ENCODE results near the gene ENPP5. TPM values are rescaled to one million over a fixed set of nuclear protein-coding genes. Genes with fewer than 3 reads are reported as not detected.
"Not testable (repeated sequence)": the region's sequence is repeated elsewhere in the genome, so short reads cannot be mapped to it uniquely, and the experiment has no call there.

The ENPP5 gene
- polyA plus RNA-seq, 1 experiment, result not detected

DNA sequence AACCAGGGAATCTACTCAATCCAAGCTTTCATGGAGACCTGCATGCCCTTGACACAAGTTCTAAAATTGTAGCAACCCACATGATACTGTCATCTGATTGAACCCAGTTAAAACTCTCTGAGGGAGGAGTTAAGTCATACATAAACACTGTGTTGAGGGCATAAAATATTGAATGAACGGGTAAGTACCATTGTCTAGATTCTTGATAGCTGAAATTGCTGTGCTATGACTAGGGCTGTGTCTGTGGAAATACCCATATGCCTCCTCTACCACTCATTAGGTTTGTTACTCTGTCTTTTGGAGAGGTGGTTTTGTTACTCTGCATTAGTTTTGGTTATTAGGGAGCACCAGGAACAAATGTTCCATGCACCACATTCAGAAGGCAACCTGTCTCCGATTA is 33.4 kb downstream of the ENPP5 start:
- H3K27ac ChIP-seq (ENCODE audit: low read depth, low read length), result no peak overlapping the region
- H3K4me3 ChIP-seq (ENCODE audit: low read depth, low read length), result no peak overlapping the region
- H3K9me3 ChIP-seq (ENCODE audit: control insufficient read depth, insufficient read depth, low read length), result no peaks in the 10 kb centered on the region
- ChIA-PET CTCF (no interaction called here), POLR2A (no interaction called here)
- no peaks in the 10 kb centered on the region for H3K27me3 ChIP-seq (ENCODE audit: control insufficient read depth, insufficient read depth, low read length)
- no peak for DNase-seq (ENCODE audit: low read depth, low spot score)
- TF ChIP-seq, protein P1, sequence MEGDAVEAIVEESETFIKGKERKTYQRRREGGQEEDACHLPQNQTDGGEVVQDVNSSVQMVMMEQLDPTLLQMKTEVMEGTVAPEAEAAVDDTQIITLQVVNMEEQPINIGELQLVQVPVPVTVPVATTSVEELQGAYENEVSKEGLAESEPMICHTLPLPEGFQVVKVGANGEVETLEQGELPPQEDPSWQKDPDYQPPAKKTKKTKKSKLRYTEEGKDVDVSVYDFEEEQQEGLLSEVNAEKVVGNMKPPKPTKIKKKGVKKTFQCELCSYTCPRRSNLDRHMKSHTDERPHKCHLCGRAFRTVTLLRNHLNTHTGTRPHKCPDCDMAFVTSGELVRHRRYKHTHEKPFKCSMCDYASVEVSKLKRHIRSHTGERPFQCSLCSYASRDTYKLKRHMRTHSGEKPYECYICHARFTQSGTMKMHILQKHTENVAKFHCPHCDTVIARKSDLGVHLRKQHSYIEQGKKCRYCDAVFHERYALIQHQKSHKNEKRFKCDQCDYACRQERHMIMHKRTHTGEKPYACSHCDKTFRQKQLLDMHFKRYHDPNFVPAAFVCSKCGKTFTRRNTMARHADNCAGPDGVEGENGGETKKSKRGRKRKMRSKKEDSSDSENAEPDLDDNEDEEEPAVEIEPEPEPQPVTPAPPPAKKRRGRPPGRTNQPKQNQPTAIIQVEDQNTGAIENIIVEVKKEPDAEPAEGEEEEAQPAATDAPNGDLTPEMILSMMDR (IDR thresholded peaks at IDR 0.05; ENCODE audit: low read depth, low read length), result no peak

GRCh38 chr6:46136831-46137230 is 33.9 kb downstream of the ENPP5 start:
- TF ChIP-seq, protein P1 (IDR thresholded peaks at IDR 0.05; ENCODE audit: low read depth, low read length), result no peak
- H3K27ac ChIP-seq (ENCODE audit: low read depth, low read length), result no peak overlapping the region
- H3K27me3 ChIP-seq (ENCODE audit: control insufficient read depth, insufficient read depth, low read length), result no peaks in the 10 kb centered on the region
- ChIA-PET POLR2A (no interaction called here), CTCF (no interaction called here)
- no peak for DNase-seq (ENCODE audit: low read depth, low spot score)
- H3K4me3 ChIP-seq (ENCODE audit: low read depth, low read length), result no peak overlapping the region
- H3K9me3 ChIP-seq (ENCODE audit: control insufficient read depth, insufficient read depth, low read length), result no peaks in the 10 kb centered on the region

- DNase-seq (ENCODE audit: low read depth, low spot score), result no peak
- TF ChIP-seq, protein P1 (IDR thresholded peaks at IDR 0.05; ENCODE audit: low read depth, low read length), result no peak
- Histone ChIP-seq H3K27me3 (ENCODE audit: control insufficient read depth, insufficient read depth, low read length) (peaks cover 1% of the 10 kb centered on the region), H3K9me3 (ENCODE audit: control insufficient read depth, insufficient read depth, low read length) (no peaks in the 10 kb centered on the region; the same call in 1 of the 2 replicates), H3K4me3 (ENCODE audit: low read depth, low read length) (no peak overlapping the region), H3K27ac (ENCODE audit: low read depth, low read length) (no peak overlapping the region)
- ChIA-PET CTCF (no interaction called here), POLR2A (no interaction called here)
Measured at GRCh38 chr6:46135176-46135575, 35.6 kb downstream of the ENPP5 start.

DNA sequence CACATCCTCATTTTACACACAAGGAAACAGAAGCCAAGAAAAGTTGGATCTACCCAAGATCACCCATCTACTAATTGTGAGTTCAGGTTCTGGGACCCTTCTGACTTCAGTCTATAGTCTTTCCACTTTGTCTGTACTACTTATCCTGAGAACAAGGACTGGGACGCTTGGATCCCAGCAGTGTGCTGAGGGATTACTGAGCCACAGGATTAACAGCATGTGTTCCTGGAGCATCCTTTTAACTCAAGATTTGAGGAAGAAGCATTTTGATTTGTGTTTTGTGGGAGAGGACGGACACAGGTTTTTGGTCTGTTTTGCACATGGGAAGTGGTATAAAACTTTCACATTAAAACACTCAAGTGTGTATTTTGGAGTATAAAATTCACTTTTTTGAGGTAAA is 36.6 kb downstream of the ENPP5 start:
- no peak overlapping the region for H3K27ac ChIP-seq (ENCODE audit: low read depth, low read length)
- TF ChIP-seq, protein P1 (IDR thresholded peaks at IDR 0.05; ENCODE audit: low read depth, low read length), result no peak
- no peak overlapping the region for H3K4me3 ChIP-seq (ENCODE audit: low read depth, low read length)
- CTCF ChIA-PET, result no interaction called here
- no peaks in the 10 kb centered on the region; the same call in 1 of the 2 replicates for H3K9me3 ChIP-seq (ENCODE audit: control insufficient read depth, insufficient read depth, low read length)
- POLR2A ChIA-PET, result no interaction called here
- DNase-seq (ENCODE audit: low read depth, low spot score), result no peak
- peaks cover 5% of the 10 kb centered on the region for H3K27me3 ChIP-seq (ENCODE audit: control insufficient read depth, insufficient read depth, low read length)

- POLR2A ChIA-PET; H3K9me3 ChIP-seq (ENCODE audit: control insufficient read depth, insufficient read depth, low read length); H3K27ac ChIP-seq (ENCODE audit: low read depth, low read length); H3K4me3 ChIP-seq (ENCODE audit: low read depth, low read length); CTCF ChIA-PET; DNase-seq (ENCODE audit: low read depth, low spot score); H3K27me3 ChIP-seq (ENCODE audit: control insufficient read depth, insufficient read depth, low read length): not testable (repeated sequence)
Measured at GRCh38 chr6:46131291-46131690, 39.5 kb downstream of the ENPP5 start.

DNA sequence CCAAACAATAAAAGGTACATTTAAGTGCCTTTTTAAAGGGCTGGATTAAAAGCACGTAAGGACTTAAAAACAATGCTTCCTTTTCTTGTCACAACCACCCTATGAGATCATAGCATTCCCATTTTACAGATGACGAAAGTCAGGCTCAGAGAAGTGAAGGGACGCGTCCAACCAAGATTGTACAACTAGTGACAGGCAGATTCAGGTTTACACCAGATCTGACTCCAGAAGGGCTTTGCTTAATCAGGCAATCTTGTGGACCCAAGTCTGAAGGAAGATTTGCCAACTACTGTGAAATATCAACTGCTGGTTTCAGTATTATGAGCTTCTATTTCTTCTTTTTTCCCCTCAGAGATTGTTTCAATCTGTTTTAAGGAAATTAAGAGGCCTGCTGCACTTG is 40.1 kb downstream of the ENPP5 start:
- peaks cover 5% of the 10 kb centered on the region for H3K27me3 ChIP-seq (ENCODE audit: control insufficient read depth, insufficient read depth, low read length)
- no peak overlapping the region for H3K27ac ChIP-seq (ENCODE audit: low read depth, low read length)
- POLR2A ChIA-PET, result no interaction called here
- CTCF ChIA-PET, result no interaction called here
- no peak overlapping the region for H3K4me3 ChIP-seq (ENCODE audit: low read depth, low read length)
- TF ChIP-seq, protein P1 (IDR thresholded peaks at IDR 0.05; ENCODE audit: low read depth, low read length), result no peak
- H3K9me3 ChIP-seq (ENCODE audit: control insufficient read depth, insufficient read depth, low read length), result no peaks in the 10 kb centered on the region; the same call in 1 of the 2 replicates
- no peak for DNase-seq (ENCODE audit: low read depth, low spot score)
